Right lobe of liver (tissue), 6 donors: ENCODE data around the gene SERPINA4. TPM values are rescaled to one million over a fixed set of nuclear protein-coding genes. Genes with fewer than 3 reads are reported as not detected.

Experiments used
- ATAC-seq, 4 donors: fragments of 200-7000 bp; cut with Tn5 transposase; one replicate each; pipeline ENCODE4 v1.9.1; 2020; ENCODE audit warnings: mild to moderate bottlenecking in 4 of 4, moderate library complexity in 4 of 4
- DNase-seq, 3 donors: peaks; one replicate each; pipeline ENCODE4 v3.0.0-alpha.2; 2020
- H3K27ac ChIP-seq, 3 donors: fragments of 200-600 bp; one replicate each; pipeline ENCODE4 v1.8.0; 2022
- H3K27me3 ChIP-seq, 2 donors: fragments of 200-600 bp; one replicate each; pipeline ENCODE4 v1.8.0; 2022
- H3K36me3 ChIP-seq, 4 donors: fragments of 200-600 bp; sonication (generic) in 1 of 4; one replicate each; pipeline versions ENCODE4 v1.5.1 to v1.8.0; 2017 to 2022; ENCODE audit warnings: control low read depth in 1 of 4
- H3K4me1 ChIP-seq, 4 donors: fragments of 200-600 bp; sonication (generic) in 1 of 4; one replicate each; pipeline versions ENCODE4 v1.5.1 to v1.8.0; 2017 to 2022; ENCODE audit warnings: control low read depth in 1 of 4
- H3K4me3 ChIP-seq, 3 donors: fragments of 200-600 bp; one replicate each; pipeline ENCODE4 v1.8.0; 2022
- H3K9me3 ChIP-seq, 4 donors: fragments of 200-600 bp; sonication (generic) in 1 of 4; one replicate each; pipeline versions ENCODE4 v1.5.1 to v1.8.0; 2017 to 2022; ENCODE audit warnings: control low read depth in 1 of 4
- POLR2A ChIP-seq: fragments of 450-650 bp; IDR thresholded peaks from one replicate; pipeline ENCODE4 v1.6.1; 2017; ENCODE audit warnings: antibody characterized with exemption, mild to moderate bottlenecking
- WGBS: methylation state at CpG from one replicate; pipeline ENCODE4 v1.1.6; 2018; ENCODE audit warnings: low coverage, low lambda C conversion rate; ENCODE audit not compliant: insufficient coverage; ENCODE audit errors: missing lambda C conversion rate; 5-methylcytosine and 5-hydroxymethylcytosine counted together
- intact Hi-C, 2 donors: fragments of 100-400 bp; cut with DNase I; formaldehyde crosslinking; loops; one replicate each; pipeline versions ENCODE4 v1.11.2 to v1.14.1; 2022
- total RNA-seq, 6 experiments: library from RNA; depleted of rRNA in 2 of 6; stranded (reverse); fragments of >200 nt in 2 of 6; fragmentation: NEBNext Ultra II Directional in 3 of 6; extraction: Animal tissue kit (Norgen Biotek cat#: 25700) in 3 of 6; gene quantifications; one replicate each; pipeline versions ENCODE4 v1.1.0 to v1.2.4, GENCODE V29; 2016 to 2023
- TF ChIP-seq, protein P1 (sequence below), 4 donors: fragments of 200-600 bp in 3 of 4; fragments of 450-650 bp in 1 of 4; IDR thresholded peaks; one replicate each; pipeline versions ENCODE4 v1.5.1 to v1.8.0; 2016 to 2022; ENCODE audit warnings: antibody characterized with exemption in 4 of 4, mild to moderate bottlenecking in 2 of 4
- donor health status: DM: no; HTN: yes; CAD: no.
- donor health status: DM: no; HTN: no; CAD: no.
- donor health status: DM: no; HTN: no; CAD: no.
- donor health status: DM: no; HTN: yes; CAD: no.
- donor health status: DM: no; HTN: yes; CAD: no.

The SERPINA4 gene
- total RNA-seq, 6 experiments from 2014 or later: 41.2 to 204 (median 145) TPM

- no peak for DNase-seq
- H3K4me1 ChIP-seq: peaks cover 0 to 60% (median 11%) of the 10 kb centered on the region in 4 donors
- H3K9me3 ChIP-seq: no peaks in the 10 kb centered on the region
- H3K27ac ChIP-seq: no peak overlapping the region
- TF ChIP-seq, protein P1, sequence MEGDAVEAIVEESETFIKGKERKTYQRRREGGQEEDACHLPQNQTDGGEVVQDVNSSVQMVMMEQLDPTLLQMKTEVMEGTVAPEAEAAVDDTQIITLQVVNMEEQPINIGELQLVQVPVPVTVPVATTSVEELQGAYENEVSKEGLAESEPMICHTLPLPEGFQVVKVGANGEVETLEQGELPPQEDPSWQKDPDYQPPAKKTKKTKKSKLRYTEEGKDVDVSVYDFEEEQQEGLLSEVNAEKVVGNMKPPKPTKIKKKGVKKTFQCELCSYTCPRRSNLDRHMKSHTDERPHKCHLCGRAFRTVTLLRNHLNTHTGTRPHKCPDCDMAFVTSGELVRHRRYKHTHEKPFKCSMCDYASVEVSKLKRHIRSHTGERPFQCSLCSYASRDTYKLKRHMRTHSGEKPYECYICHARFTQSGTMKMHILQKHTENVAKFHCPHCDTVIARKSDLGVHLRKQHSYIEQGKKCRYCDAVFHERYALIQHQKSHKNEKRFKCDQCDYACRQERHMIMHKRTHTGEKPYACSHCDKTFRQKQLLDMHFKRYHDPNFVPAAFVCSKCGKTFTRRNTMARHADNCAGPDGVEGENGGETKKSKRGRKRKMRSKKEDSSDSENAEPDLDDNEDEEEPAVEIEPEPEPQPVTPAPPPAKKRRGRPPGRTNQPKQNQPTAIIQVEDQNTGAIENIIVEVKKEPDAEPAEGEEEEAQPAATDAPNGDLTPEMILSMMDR (IDR thresholded peaks at IDR 0.05): no peak
- no peak for TF ChIP-seq POLR2A
- ATAC-seq: no peak
- H3K36me3 ChIP-seq: peaks cover 0 to 31% (median 11%) of the 10 kb centered on the region in 4 donors
- no peaks in the 10 kb centered on the region for H3K27me3 ChIP-seq
- 71% methylated on average over 1 of the region's 4 CpGs for WGBS
- H3K4me3 ChIP-seq: no peak overlapping the region
- intact Hi-C loops: no loop called here
These were observed 25.4 kb downstream of the SERPINA4 start for GRCh38 chr14:94586635-94587034.

DNA sequence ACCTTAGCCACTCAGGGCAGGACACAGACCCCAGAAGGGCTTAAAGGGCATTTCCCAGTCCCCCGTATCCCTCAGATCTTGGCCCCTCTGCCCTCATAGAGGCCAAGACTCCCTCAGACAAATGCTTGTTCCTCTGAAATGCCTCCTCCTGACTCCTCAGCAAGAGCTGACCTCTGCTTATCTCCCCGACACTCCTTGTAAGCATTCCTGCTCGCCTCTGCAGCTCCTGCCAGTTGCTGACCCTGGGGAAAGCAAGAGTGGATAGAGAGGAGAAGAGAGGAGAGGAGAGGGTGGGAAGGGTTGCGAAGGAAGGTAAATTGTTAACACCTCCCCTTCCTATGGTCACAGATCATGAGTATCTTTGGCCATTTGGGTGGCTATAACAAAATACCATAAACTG, 27.1 kb downstream of the SERPINA4 start:
- Histone ChIP-seq H3K4me1 (peaks cover 0 to 58% (median 14%) of the 10 kb centered on the region in 4 donors), H3K4me3 (no peak overlapping the region), H3K36me3 (peaks cover 0 to 41% (median 14%) of the 10 kb centered on the region in 4 donors), H3K27me3 (no peaks in the 10 kb centered on the region), H3K9me3 (no peaks in the 10 kb centered on the region), H3K27ac (peak overlapping the region in 1 of 3 donors; percentile 13)
- intact Hi-C loops: no loop called here
- TF ChIP-seq, protein P1 (IDR thresholded peaks at IDR 0.05): no peak
- TF ChIP-seq POLR2A: no peak
- no peak for ATAC-seq
- DNase-seq: no peak
- 49% methylated on average over 3 of the region's 4 CpGs for WGBS

- intact Hi-C loops: no loop called here
- Histone ChIP-seq H3K27me3 (no peaks in the 10 kb centered on the region), H3K4me3 (no peak overlapping the region), H3K4me1 (peaks cover 0 to 55% (median 18%) of the 10 kb centered on the region in 4 donors), H3K9me3 (no peaks in the 10 kb centered on the region), H3K36me3 (peaks cover 0 to 41% (median 14%) of the 10 kb centered on the region in 4 donors), H3K27ac (no peak overlapping the region)
- DNase-seq (no peak), ATAC-seq (no peak)
- no peak for TF ChIP-seq POLR2A
- TF ChIP-seq, protein P1 (IDR thresholded peaks at IDR 0.05): no peak
These were observed 29.8 kb downstream of the SERPINA4 start for GRCh38 chr14:94591073-94591472.

DNA sequence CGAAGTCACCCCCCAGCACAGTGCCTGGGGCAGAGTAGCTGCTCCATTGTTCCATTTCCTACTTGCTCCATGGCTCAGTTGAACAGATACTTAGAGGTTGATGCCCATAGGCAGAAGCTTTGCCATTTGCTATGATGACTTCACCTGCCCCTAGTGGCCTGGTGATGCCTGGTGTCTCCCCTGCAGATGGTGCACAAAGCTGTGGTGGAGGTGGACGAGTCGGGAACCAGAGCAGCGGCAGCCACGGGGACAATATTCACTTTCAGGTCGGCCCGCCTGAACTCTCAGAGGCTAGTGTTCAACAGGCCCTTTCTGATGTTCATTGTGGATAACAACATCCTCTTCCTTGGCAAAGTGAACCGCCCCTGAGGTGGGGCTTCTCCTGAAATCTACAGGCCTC, 30.6 kb downstream of the SERPINA4 start:
- no peaks in the 10 kb centered on the region for H3K27me3 ChIP-seq
- H3K4me1 ChIP-seq: peaks cover 0 to 56% (median 22%) of the 10 kb centered on the region in 4 donors
- H3K4me3 ChIP-seq: no peak overlapping the region
- ATAC-seq (no peak), DNase-seq (peak in 1 of 3 donors; percentile 11)
- H3K9me3 ChIP-seq: no peaks in the 10 kb centered on the region
- peaks cover 0 to 41% (median 14%) of the 10 kb centered on the region in 4 donors for H3K36me3 ChIP-seq
- TF ChIP-seq, protein P1 (IDR thresholded peaks at IDR 0.05): no peak
- TF ChIP-seq POLR2A: no peak
- intact Hi-C loops: no loop called here
- WGBS: 88% methylated on average over 1 of the region's 8 CpGs
- H3K27ac ChIP-seq: no peak overlapping the region

- Histone ChIP-seq H3K4me1 (peaks cover 0 to 56% (median 21%) of the 10 kb centered on the region in 4 donors), H3K4me3 (no peak overlapping the region), H3K9me3 (no peaks in the 10 kb centered on the region), H3K27ac (no peak overlapping the region), H3K36me3 (peaks cover 0 to 37% (median 12%) of the 10 kb centered on the region in 4 donors), H3K27me3 (no peaks in the 10 kb centered on the region)
- intact Hi-C loops: no loop called here
- no peak for TF ChIP-seq POLR2A
- TF ChIP-seq, protein P1 (IDR thresholded peaks at IDR 0.05): no peak
- ATAC-seq (no peak), DNase-seq (peak in 1 of 3 donors; percentile 15)
These were observed 31.2 kb downstream of the SERPINA4 start for GRCh38 chr14:94592457-94592856.
